ENCODE data around the gene TRAPPC3L.

- TF ChIP-seq CTCF (conservative IDR thresholded peaks at IDR 0.05; ENCODE audit: low read depth, low read length) (no peak), EZH2 (IDR thresholded peaks at IDR 0.05; ENCODE audit: borderline replicate concordance, low read depth, low read length, poor library complexity, severe bottlenecking) (no peak)
These were observed 88.6 kb downstream of the TRAPPC3L start for GRCh38 chr6:116456927-116457326.

Data from A673 (cell line).